Measurements from ENCODE around the gene SPINK9. TPM values are rescaled to one million over a fixed set of nuclear protein-coding genes. Genes with fewer than 3 reads are reported as not detected.

SPINK9 gene
- total RNA-seq, 1 donor from 2014 or later: not detected

DNA sequence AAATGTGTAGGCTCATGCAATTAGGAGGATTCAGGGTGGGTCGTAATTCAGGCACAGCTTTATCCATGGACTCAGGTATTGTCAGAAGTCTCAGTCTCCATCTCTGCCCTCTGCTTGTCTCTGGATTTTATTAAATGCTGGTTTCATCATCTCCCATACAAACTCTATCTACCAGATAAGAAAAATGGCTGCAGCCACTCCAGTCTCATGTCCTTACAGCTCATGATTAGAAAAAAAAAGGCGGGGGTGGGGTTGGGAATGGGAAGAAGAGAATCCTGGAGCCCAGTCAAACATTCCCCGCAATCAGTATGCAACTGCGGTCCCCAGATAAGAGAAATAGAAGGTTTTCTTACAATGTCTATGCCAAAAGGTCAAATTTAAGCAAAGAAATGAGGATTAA is 40.8 kb downstream of the SPINK9 start:
- Mint-ChIP-seq H3K27me3 (ENCODE audit: low read depth) (no peaks in the 10 kb centered on the region), H3K27ac (no peak overlapping the region)

GRCh38 chr5:148378670-148379069 is 43.3 kb downstream of the SPINK9 start:
- Mint-ChIP-seq H3K4me1 (ENCODE audit: low read depth) (peaks cover 23% of the 10 kb centered on the region), H3K4me3 (ENCODE audit: low read depth) (no peak overlapping the region), H3K27ac (no peak overlapping the region), H3K36me3 (ENCODE audit: low read depth) (peaks cover 20% of the 10 kb centered on the region), H3K9me3 (peaks cover 23% of the 10 kb centered on the region), H3K27me3 (ENCODE audit: low read depth) (no peaks in the 10 kb centered on the region)
- no peak for DNase-seq (ENCODE audit: low spot score)
- intact Hi-C loops (cut with micrococcal nuclease): no loop called here

More for the DNA sequence above, 40.8 kb downstream of the SPINK9 start:
- Mint-ChIP-seq H3K4me1 (ENCODE audit: low read depth) (peaks cover 14% of the 10 kb centered on the region), H3K9me3 (peaks cover 23% of the 10 kb centered on the region), H3K4me3 (ENCODE audit: low read depth) (no peak overlapping the region), H3K36me3 (ENCODE audit: low read depth) (peaks cover 18% of the 10 kb centered on the region)
- intact Hi-C loops (cut with micrococcal nuclease): no loop called here
- no peak for DNase-seq (ENCODE audit: low spot score)

DNA sequence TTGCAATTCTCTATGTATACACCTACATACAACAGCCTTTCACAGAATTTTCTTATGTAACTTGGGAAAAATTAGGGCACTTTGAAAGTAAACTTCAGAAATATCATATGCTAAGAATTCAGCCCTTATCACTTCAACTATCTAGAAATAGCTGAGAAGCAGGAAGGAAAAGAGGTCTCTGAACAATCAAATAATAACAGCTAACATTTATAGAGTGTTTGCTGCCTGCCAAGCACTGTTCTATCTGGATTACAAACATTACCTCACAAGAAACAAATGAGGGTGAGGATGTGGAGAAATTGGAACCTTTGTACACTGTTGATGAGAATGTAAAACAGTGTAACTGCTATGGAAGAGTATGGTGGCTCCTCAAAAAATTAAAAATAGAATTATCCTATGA is 44.0 kb downstream of the SPINK9 start:
- intact Hi-C loops (cut with micrococcal nuclease): no loop called here
- H3K27me3 Mint-ChIP-seq (ENCODE audit: low read depth): no peaks in the 10 kb centered on the region
- H3K36me3 Mint-ChIP-seq (ENCODE audit: low read depth): peaks cover 24% of the 10 kb centered on the region
- H3K4me1 Mint-ChIP-seq (ENCODE audit: low read depth): peaks cover 27% of the 10 kb centered on the region
- peaks cover 23% of the 10 kb centered on the region for H3K9me3 Mint-ChIP-seq
- H3K4me3 Mint-ChIP-seq (ENCODE audit: low read depth): no peak overlapping the region
- no peak overlapping the region for H3K27ac Mint-ChIP-seq
- no peak for DNase-seq (ENCODE audit: low spot score)

DNA sequence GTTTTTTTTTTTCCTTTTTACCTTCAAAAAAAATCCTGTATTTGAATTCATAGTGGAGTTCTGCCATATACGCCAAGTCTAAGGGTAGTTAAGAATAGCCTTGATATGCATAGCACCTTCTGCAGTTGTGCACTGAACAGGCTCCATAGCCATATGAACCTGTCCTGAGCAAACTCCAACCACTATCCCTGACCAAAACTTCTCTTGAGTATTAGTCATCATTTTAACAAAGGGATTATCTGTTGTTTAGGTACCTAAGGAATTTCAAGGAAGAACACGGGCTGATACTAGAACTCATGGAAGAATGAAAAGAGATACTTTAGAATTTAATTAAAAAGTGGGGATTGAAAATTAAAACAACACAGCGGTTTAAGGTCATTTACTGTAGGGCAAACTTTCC is 46.5 kb downstream of the SPINK9 start:
- H3K4me1 Mint-ChIP-seq (ENCODE audit: low read depth): peaks cover 48% of the 10 kb centered on the region
- H3K27me3 Mint-ChIP-seq (ENCODE audit: low read depth): no peaks in the 10 kb centered on the region
- peaks cover 43% of the 10 kb centered on the region for H3K36me3 Mint-ChIP-seq (ENCODE audit: low read depth)
- H3K9me3 Mint-ChIP-seq: peaks cover 23% of the 10 kb centered on the region
- intact Hi-C loops (cut with micrococcal nuclease): loop anchor here (5.0 kb wide), 3 partner anchors 420 to 1935 kb away; partner anchors contain the start of genes PCYOX1L and TCERG1
- no peak overlapping the region for H3K27ac Mint-ChIP-seq
- no peak for DNase-seq (ENCODE audit: low spot score)
- no peak overlapping the region for H3K4me3 Mint-ChIP-seq (ENCODE audit: low read depth)

- Mint-ChIP-seq H3K27ac (peak overlapping the region; percentile 98), H3K9me3 (peaks cover 18% of the 10 kb centered on the region), H3K36me3 (ENCODE audit: low read depth) (peaks cover 45% of the 10 kb centered on the region), H3K4me1 (ENCODE audit: low read depth) (peaks cover 54% of the 10 kb centered on the region), H3K27me3 (ENCODE audit: low read depth) (no peaks in the 10 kb centered on the region), H3K4me3 (ENCODE audit: low read depth) (peak overlapping the region; percentile 96)
- no peak for DNase-seq (ENCODE audit: low spot score)
- intact Hi-C loops (cut with micrococcal nuclease): loop anchor here (5.0 kb wide), 3 partner anchors 419 to 1936 kb away; partner anchors contain the start of genes PCYOX1L and TCERG1
Measured at GRCh38 chr5:148382961-148383360, 47.6 kb downstream of the SPINK9 start.

DNA sequence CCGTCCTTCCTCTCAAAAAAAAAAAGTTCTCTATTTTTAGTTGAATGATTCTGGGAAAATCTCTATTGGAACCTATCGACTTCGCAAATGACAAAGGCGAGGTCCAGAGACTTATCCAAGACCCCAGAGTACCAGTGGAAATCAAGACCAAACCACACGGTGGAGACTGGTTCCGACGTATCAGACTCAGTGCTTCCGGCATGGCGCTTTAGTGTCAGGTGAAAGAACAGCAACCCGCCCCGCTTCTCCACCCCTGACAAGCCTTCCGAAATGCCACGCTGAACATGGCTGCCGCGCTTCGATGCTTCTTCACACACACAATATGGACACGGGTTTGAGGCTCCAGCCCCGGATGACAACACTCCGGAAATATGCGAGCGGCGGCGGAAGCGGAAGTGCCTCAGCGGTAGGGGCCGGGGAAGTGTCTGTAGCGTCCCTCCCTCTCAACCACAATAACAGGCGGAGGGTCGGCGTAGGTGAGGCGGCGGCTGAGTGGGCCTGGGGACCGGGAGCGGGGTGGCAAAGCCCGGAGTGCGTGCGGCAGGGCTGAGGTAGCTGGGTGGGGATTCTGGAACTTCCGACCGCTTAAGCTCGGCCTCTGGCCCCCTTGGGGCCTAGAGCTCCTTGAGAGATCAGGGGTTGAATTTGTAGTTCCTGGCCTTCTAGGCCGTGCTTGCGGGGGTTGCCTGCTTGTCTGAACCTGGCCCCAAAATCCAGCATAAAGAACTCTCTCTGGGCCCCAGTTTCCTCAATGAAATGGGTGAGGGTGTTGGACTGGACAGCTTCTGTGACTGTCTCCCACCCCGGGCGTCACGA is 48.4 kb downstream of the SPINK9 start, which contains the start of gene FBXO38:
FBXO38 (plus strand) TSS at position 395 of the 816 bp plus-strand sequence. CDS start 10,819 bp downstream, outside the sequence.
- H3K27me3 Mint-ChIP-seq (ENCODE audit: low read depth): no peaks in the 10 kb centered on the region
- peak; percentile 95 for DNase-seq (ENCODE audit: low spot score)
- peaks cover 58% of the 10 kb centered on the region for H3K4me1 Mint-ChIP-seq (ENCODE audit: low read depth)
- peak within 1 kb of the TSS; percentile 96 for H3K4me3 Mint-ChIP-seq (ENCODE audit: low read depth)
- intact Hi-C loops (cut with micrococcal nuclease): loop anchor here (5.0 kb wide), 3 partner anchors 419 to 1936 kb away; partner anchors contain the start of genes PCYOX1L and TCERG1
- H3K27ac Mint-ChIP-seq: peak within 1 kb of the TSS; percentile 98
- H3K36me3 Mint-ChIP-seq (ENCODE audit: low read depth): peaks cover 41% of the 10 kb centered on the region
- peaks cover 10% of the 10 kb centered on the region for H3K9me3 Mint-ChIP-seq

GRCh38 chr5:148384380-148384737 is 49.0 kb downstream of the SPINK9 start:
- Mint-ChIP-seq H3K4me1 (ENCODE audit: low read depth) (peaks cover 58% of the 10 kb centered on the region), H3K27me3 (ENCODE audit: low read depth) (no peaks in the 10 kb centered on the region), H3K27ac (peak overlapping the region; percentile 98), H3K36me3 (ENCODE audit: low read depth) (peaks cover 42% of the 10 kb centered on the region), H3K4me3 (ENCODE audit: low read depth) (peak overlapping the region; percentile 96), H3K9me3 (peaks cover 5% of the 10 kb centered on the region)
- no peak for DNase-seq (ENCODE audit: low spot score)
- intact Hi-C loops (cut with micrococcal nuclease): loop anchor here (5.0 kb wide), 3 partner anchors 418 to 1937 kb away; partner anchors contain the start of genes PCYOX1L and TCERG1

- DNase-seq (ENCODE audit: low spot score): no peak
- Mint-ChIP-seq H3K9me3 (no peaks in the 10 kb centered on the region), H3K27ac (peak overlapping the region; percentile 98), H3K4me1 (ENCODE audit: low read depth) (peaks cover 51% of the 10 kb centered on the region), H3K27me3 (ENCODE audit: low read depth) (no peaks in the 10 kb centered on the region), H3K4me3 (ENCODE audit: low read depth) (peak overlapping the region; percentile 96), H3K36me3 (ENCODE audit: low read depth) (peaks cover 39% of the 10 kb centered on the region)
- intact Hi-C loops (cut with micrococcal nuclease): loop anchor here (5.0 kb wide), 2 partner anchors 237 to 322 kb away; no protein-coding TSS in a partner anchor
Measured at GRCh38 chr5:148385094-148385493, 49.7 kb downstream of the SPINK9 start.

GRCh38 chr5:148386041-148386440 is 50.7 kb downstream of the SPINK9 start:
- H3K4me3 Mint-ChIP-seq (ENCODE audit: low read depth): peak overlapping the region; percentile 7
- DNase-seq (ENCODE audit: low spot score): no peak
- peaks cover 56% of the 10 kb centered on the region for H3K4me1 Mint-ChIP-seq (ENCODE audit: low read depth)
- H3K9me3 Mint-ChIP-seq: no peaks in the 10 kb centered on the region
- intact Hi-C loops (cut with micrococcal nuclease): loop anchor here (5.0 kb wide), 2 partner anchors 236 to 321 kb away; no protein-coding TSS in a partner anchor
- peaks cover 45% of the 10 kb centered on the region for H3K36me3 Mint-ChIP-seq (ENCODE audit: low read depth)
- H3K27me3 Mint-ChIP-seq (ENCODE audit: low read depth): no peaks in the 10 kb centered on the region
- H3K27ac Mint-ChIP-seq: peak overlapping the region; percentile 98

DNA sequence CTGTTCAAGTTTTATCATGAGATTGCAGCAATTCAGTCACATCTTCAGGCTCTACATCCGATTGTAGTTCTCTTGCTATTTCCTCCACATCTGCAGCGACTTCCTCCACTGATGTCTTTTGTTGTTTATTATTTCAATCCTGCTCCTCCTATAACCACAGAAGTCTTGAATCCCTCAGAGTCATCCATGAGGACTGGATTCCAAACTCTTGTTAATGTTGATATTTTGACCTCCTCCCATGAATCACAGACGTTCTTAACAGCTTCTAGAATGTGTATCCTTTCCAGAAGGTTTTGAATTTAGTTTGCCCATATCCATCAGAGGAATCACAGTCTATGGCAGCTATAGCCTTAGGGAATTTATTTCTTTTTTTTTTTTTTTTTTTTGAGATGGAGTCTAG is 52.0 kb downstream of the SPINK9 start:
- Mint-ChIP-seq H3K4me3 (ENCODE audit: low read depth) (peak overlapping the region; percentile 4), H3K36me3 (ENCODE audit: low read depth) (peaks cover 53% of the 10 kb centered on the region), H3K27me3 (ENCODE audit: low read depth) (no peaks in the 10 kb centered on the region), H3K27ac (peak overlapping the region; percentile 76), H3K4me1 (ENCODE audit: low read depth) (peaks cover 64% of the 10 kb centered on the region), H3K9me3 (no peaks in the 10 kb centered on the region)
- intact Hi-C loops (cut with micrococcal nuclease): loop anchor here (5.0 kb wide), 2 partner anchors 235 to 320 kb away; no protein-coding TSS in a partner anchor
- DNase-seq (ENCODE audit: low spot score): no peak

DNA sequence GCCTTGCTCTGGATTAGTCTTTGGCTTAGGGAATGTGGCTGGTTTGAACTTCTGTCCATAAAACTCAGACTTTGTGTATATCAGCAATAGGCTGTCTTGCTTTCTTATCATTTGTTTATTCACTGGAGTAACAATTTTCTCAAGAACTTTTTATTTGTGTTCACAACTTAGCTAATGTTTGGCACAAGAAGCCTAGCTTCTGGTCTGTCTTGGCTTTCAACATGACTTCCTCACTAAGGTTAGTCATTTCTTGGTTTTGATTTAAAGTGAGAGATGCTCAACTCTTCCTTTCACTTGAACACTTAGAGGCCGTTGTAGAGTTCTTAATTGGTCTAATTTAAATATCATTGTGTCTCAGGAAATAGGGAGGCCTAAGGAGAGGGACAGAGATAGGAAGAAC is 53.3 kb downstream of the SPINK9 start:
- DNase-seq (ENCODE audit: low spot score): no peak
- intact Hi-C loops (cut with micrococcal nuclease): loop anchor here (1.0 to 5.0 kb wide), 4 partner anchors 14 to 319 kb away; no protein-coding TSS in a partner anchor
- no peaks in the 10 kb centered on the region for H3K9me3 Mint-ChIP-seq
- no peaks in the 10 kb centered on the region for H3K27me3 Mint-ChIP-seq (ENCODE audit: low read depth)
- H3K36me3 Mint-ChIP-seq (ENCODE audit: low read depth): peaks cover 62% of the 10 kb centered on the region
- peak overlapping the region; percentile 32 for H3K4me3 Mint-ChIP-seq (ENCODE audit: low read depth)
- H3K4me1 Mint-ChIP-seq (ENCODE audit: low read depth): peaks cover 63% of the 10 kb centered on the region
- peak overlapping the region; percentile 82 for H3K27ac Mint-ChIP-seq

Measured in activated T-helper 2 cell treated with anti-CD3 and anti-CD28 coated beads, Interferon-gamma antibody, Interleukin-2, Interleukin-4, amounts not matched to agents 10 μg/mL and 5 μg/mL and 100 μg/mL, durations not matched to agents 14 hours and 24 hours and 36 hours (primary cell).